Adipose tissue (tissue), 3 donors: Measurements from ENCODE around the gene LRRK1. TPM values are rescaled to one million over a fixed set of nuclear protein-coding genes. Genes with fewer than 3 reads are reported as not detected.

ENCODE experiments used
- H3K27ac ChIP-seq: one replicate; pipeline ENCODE4 v1.5.1; 2013; ENCODE audit warnings: low read depth, low read length
- WGBS, 3 donors: extraction: QIAGEN DNeasy Blood & Tissue Kit; methylation state at CpG; one replicate each; pipeline ENCODE4 v1.1.7; 2013; 5-methylcytosine and 5-hydroxymethylcytosine counted together
- polyA plus RNA-seq, 3 donors: library from polyadenylated mRNA; stranded (reverse); fragments of 200-250 nt; gene quantifications; one replicate each; pipeline ENCODE4 v1.2.3, GENCODE V29; 2013
- donor health status: healthy with polysubstance abuse.
- donor health status: Bipolar disorder and iron deficiency.
- donor health status: healthy.

Gene LRRK1
- polyA plus RNA-seq, 3 donors: 5.2 to 11.5 (median 5.9) TPM

GRCh38 chr15:101008158-101009139 is 89.3 kb downstream of the LRRK1 start:
- no peak overlapping the region for H3K27ac ChIP-seq

GRCh38 chr15:101009176-101009575 is 90.0 kb downstream of the LRRK1 start:
- WGBS, 3 donors: 41 to 92% (median 87%) methylated on average over 2 of the region's 2 CpGs
- H3K27ac ChIP-seq: no peak overlapping the region

More at GRCh38 chr15:101008158-101009139, 89.3 kb downstream of the LRRK1 start:
- WGBS, 3 donors: 13 to 33% (median 32%) methylated on average over 48 of the region's 48 CpGs

- no peak overlapping the region for H3K27ac ChIP-seq
- 88 to 96% (median 94%) methylated on average over 6 of the region's 6 CpGs for WGBS, 3 donors
These were observed 91.6 kb downstream of the LRRK1 start for GRCh38 chr15:101010781-101011180.

GRCh38 chr15:101012326-101013200 is 93.4 kb downstream of the LRRK1 start:
- whole genome bisulfite sequencing, 3 donors: 92 to 96% (median 93%) methylated on average over 20 of the region's 20 CpGs
- H3K27ac ChIP-seq: no peak overlapping the region

- 91 to 97% (median 94%) methylated on average over 10 of the region's 10 CpGs for WGBS, 3 donors
- no peak overlapping the region for H3K27ac ChIP-seq
These were observed 94.0 kb downstream of the LRRK1 start for GRCh38 chr15:101013201-101013550.

- WGBS, 3 donors: 81 to 88% (median 87%) methylated on average over 21 of the region's 21 CpGs
- H3K27ac ChIP-seq: no peak overlapping the region
These were observed 94.9 kb downstream of the LRRK1 start for GRCh38 chr15:101013769-101014675.

GRCh38 chr15:101014921-101015841 is 96.0 kb downstream of the LRRK1 start:
- 47 to 57% (median 57%) methylated on average over 27 of the region's 27 CpGs for WGBS, 3 donors
- no peak overlapping the region for H3K27ac ChIP-seq

GRCh38 chr15:101016581-101016980 is 97.4 kb downstream of the LRRK1 start:
- H3K27ac ChIP-seq: no peak overlapping the region
- 92 to 96% (median 93%) methylated on average over 7 of the region's 7 CpGs for WGBS, 3 donors

GRCh38 chr15:101017093-101017754 is 98.1 kb downstream of the LRRK1 start:
- H3K27ac ChIP-seq: no peak overlapping the region
- 77 to 88% (median 84%) methylated on average over 18 of the region's 18 CpGs for WGBS, 3 donors

- WGBS, 3 donors: 11 to 58% (median 18%) methylated on average over 1 of the region's 1 CpG
- no peak overlapping the region for H3K27ac ChIP-seq
These were observed 98.9 kb downstream of the LRRK1 start for GRCh38 chr15:101018016-101018415.

GRCh38 chr15:101018450-101018849 is 99.3 kb downstream of the LRRK1 start:
- H3K27ac ChIP-seq: no peak overlapping the region
- WGBS, 3 donors: 79 to 95% (median 83%) methylated on average over 13 of the region's 13 CpGs

GRCh38 chr15:101019366-101019896 is 100.3 kb downstream of the LRRK1 start:
- no peak overlapping the region for H3K27ac ChIP-seq
- 80 to 91% (median 82%) methylated on average over 9 of the region's 9 CpGs for WGBS, 3 donors

GRCh38 chr15:101020451-101020850 is 101.3 kb downstream of the LRRK1 start:
- no peak overlapping the region for H3K27ac ChIP-seq
- 94 to 98% (median 96%) methylated on average over 5 of the region's 5 CpGs for WGBS, 3 donors

- H3K27ac ChIP-seq: no peak overlapping the region
- WGBS, 3 donors: 88 to 90% (median 90%) methylated on average over 10 of the region's 10 CpGs
These were observed 101.8 kb downstream of the LRRK1 start for GRCh38 chr15:101020945-101021344.

GRCh38 chr15:101022306-101022705 is 103.1 kb downstream of the LRRK1 start:
- 85 to 89% (median 88%) methylated on average over 11 of the region's 11 CpGs for WGBS, 3 donors
- no peak overlapping the region for H3K27ac ChIP-seq

GRCh38 chr15:101022876-101023275 is 103.7 kb downstream of the LRRK1 start:
- WGBS, 3 donors: 85 to 92% (median 88%) methylated on average over 3 of the region's 3 CpGs
- H3K27ac ChIP-seq: no peak overlapping the region
